Mammary microvascular endothelial cell (primary cell): Measurements from ENCODE around the gene AMDHD1. TPM values are rescaled to one million over a fixed set of nuclear protein-coding genes. Genes with fewer than 3 reads are reported as not detected.

Experiments
- total RNA-seq: library from RNA; depleted of rRNA; stranded (reverse); fragments of >200 nt; gene quantifications from 2 replicates; pipeline ENCODE4 v1.2.3, GENCODE V29; 2015

Gene AMDHD1
- total RNA-seq, result not detected in 2 replicates

GRCh38 chr12:95943330-95943842 is at the start of gene AMDHD1:
Gene AMDHD1 (plus strand): TSS chr12:95943331. CDS start chr12:95943399, 68 bp downstream.

GRCh38 chr12:95942524-95943329 is 404 bp upstream of the AMDHD1 start, which contains the start of gene CCDC38:
Gene CCDC38 (minus strand): TSS chr12:95942614. CDS start chr12:95936509, 6,105 bp downstream.

GRCh38 chr12:95996034-95996658 is 53.0 kb downstream of the AMDHD1 start, which contains the start of gene HAL:
Gene HAL (minus strand): TSS chr12:95996344. CDS start chr12:95995910, 434 bp downstream.

Other genes starting within 250 kb of the AMDHD1 start
- gene NTN4, start 152.6 kb upstream of the AMDHD1 start, total RNA-seq, result 228 and 229 TPM in 2 replicates
- gene SNRPF, start 84.4 kb upstream of the AMDHD1 start, total RNA-seq, result 12.6 and 23.8 TPM in 2 replicates
- gene CCDC38, start 717 bp upstream of the AMDHD1 start, total RNA-seq, result 0.07 and 0.15 TPM in 2 replicates
- gene HAL, start 53.0 kb downstream of the AMDHD1 start, total RNA-seq, result 0.74 TPM in 1 of 2 replicates, not detected in the other
- 56.0 and 60.2 TPM in 2 replicates for gene LTA4H, start 92.3 kb downstream of the AMDHD1 start, total RNA-seq